HL-60/S4 (cell line): ENCODE data around the gene SERPIND1.
"Not testable (repeated sequence)": the region's sequence is repeated elsewhere in the genome, so short reads cannot be mapped to it uniquely, and the experiment has no call there.

ENCODE experiments used
- in situ Hi-C: fragments of 300-500 bp; cut with MboI; formaldehyde crosslinking; loops from 2 replicates; pipeline ENCODE4 v1.14.3; 2022; ENCODE audit warnings: low sequenced_read_pairs

SERPIND1 gene

GRCh38 chr22:20746431-20747189 is 27.3 kb upstream of the SERPIND1 start:
- in situ Hi-C loops = no loop called here

- in situ Hi-C loops = no loop called here
Measured at GRCh38 chr22:20747223-20747622, 26.7 kb upstream of the SERPIND1 start.

GRCh38 chr22:20748082-20748481 is 25.8 kb upstream of the SERPIND1 start:
- in situ Hi-C loops = no loop called here

- in situ Hi-C loops = no loop called here
Measured at GRCh38 chr22:20748731-20749428, 25.0 kb upstream of the SERPIND1 start.

GRCh38 chr22:20749453-20749852 is 24.5 kb upstream of the SERPIND1 start:
- in situ Hi-C loops = no loop called here

- in situ Hi-C loops = no loop called here
Measured at GRCh38 chr22:20750461-20751184, 23.3 kb upstream of the SERPIND1 start.

- in situ Hi-C loops = no loop called here
Measured at GRCh38 chr22:20751185-20751851, 22.6 kb upstream of the SERPIND1 start.

- in situ Hi-C loops = no loop called here
Measured at GRCh38 chr22:20752104-20752741, 21.7 kb upstream of the SERPIND1 start.

GRCh38 chr22:20752873-20753272 is 21.0 kb upstream of the SERPIND1 start:
- in situ Hi-C loops = no loop called here

GRCh38 chr22:20756846-20757245 is 17.1 kb upstream of the SERPIND1 start:
- in situ Hi-C loops = no loop called here

GRCh38 chr22:20758688-20759087 is 15.2 kb upstream of the SERPIND1 start:
- in situ Hi-C loops = no loop called here

GRCh38 chr22:20760084-20760483 is 13.8 kb upstream of the SERPIND1 start:
- in situ Hi-C loops = no loop called here

GRCh38 chr22:20761536-20761935 is 12.4 kb upstream of the SERPIND1 start:
- in situ Hi-C loops = no loop called here

- in situ Hi-C loops = no loop called here
Measured at GRCh38 chr22:20762233-20762796, 11.6 kb upstream of the SERPIND1 start.

- in situ Hi-C loops = no loop called here
Measured at GRCh38 chr22:20763630-20764470, 10.1 kb upstream of the SERPIND1 start.

- in situ Hi-C loops = no loop called here
Measured at GRCh38 chr22:20764471-20764720, 9.5 kb upstream of the SERPIND1 start.

- in situ Hi-C loops = no loop called here
Measured at GRCh38 chr22:20764729-20765128, 9.2 kb upstream of the SERPIND1 start.

- in situ Hi-C loops = no loop called here
Measured at GRCh38 chr22:20765938-20766337, 8.0 kb upstream of the SERPIND1 start.

GRCh38 chr22:20766530-20766929 is 7.4 kb upstream of the SERPIND1 start:
- in situ Hi-C loops = no loop called here

GRCh38 chr22:20769496-20769826 is 4.5 kb upstream of the SERPIND1 start:
- in situ Hi-C loops = not testable (repeated sequence)
